ENCODE data around the gene AP4M1. TPM values are rescaled to one million over a fixed set of nuclear protein-coding genes. Genes with fewer than 3 reads are reported as not detected.
A peak's percentile ranks its signal among the peaks of the same experiment; 100 is the strongest.

AP4M1 gene
- total and polyA plus RNA-seq, 4 experiments from 2014 or later: 3.2 to 14.9 (median 8.2) TPM

- no peak for DNase-seq
- Mint-ChIP-seq H3K27ac (peak overlapping the region in 3 of 7 donors; percentile 44 to 89 (median 73)), H3K36me3 (peaks cover 3 to 48% of the 10 kb centered on the region in 2 donors), H3K4me3 (no peak overlapping the region), H3K4me1 (peaks cover 19 to 62% (median 40%) of the 10 kb centered on the region in 4 donors), H3K9me3 (peaks cover 0 to 6% (median 0%) of the 10 kb centered on the region in 8 donors), H3K27me3 (no peaks in the 10 kb centered on the region)
- H3K9me3 ChIP-seq (ENCODE audit: control insufficient read depth in 1 of 2, low read length in 2 of 2): no peaks in the 10 kb centered on the region
- H3K27me3 ChIP-seq (ENCODE audit: insufficient read depth, low read length): no peaks in the 10 kb centered on the region
- peaks cover 43% of the 10 kb centered on the region for H3K4me1 ChIP-seq (ENCODE audit: insufficient read depth, low read length)
- intact Hi-C loops (cut with micrococcal nuclease): no loop called here
- peaks cover 9% of the 10 kb centered on the region for H3K36me3 ChIP-seq (ENCODE audit: insufficient read depth, low read length)
- H3K4me3 ChIP-seq (ENCODE audit: low read length in 2 of 2): no peak overlapping the region
- no peak overlapping the region for H3K27ac ChIP-seq (ENCODE audit: low read depth, low read length)
- CTCF ChIA-PET (ENCODE audit: partially characterized antibody): interaction anchor here (3.5 kb wide), 1 partner anchor 8 kb away, joined by 21 read pairs; no protein-coding TSS in a partner anchor
- POLR2A ChIA-PET (ENCODE audit: partially characterized antibody): interaction anchor here (1.0 to 7.9 kb wide), 3 partner anchors 19 to 307 kb away, joined by 3 to 175 read pairs (median 3); partner anchors contain the start of genes AP4M1, MCM7, TRIM4 and ZCWPW1
These were observed 20.6 kb downstream of the AP4M1 start for GRCh38 chr7:100122067-100122466.

DNA sequence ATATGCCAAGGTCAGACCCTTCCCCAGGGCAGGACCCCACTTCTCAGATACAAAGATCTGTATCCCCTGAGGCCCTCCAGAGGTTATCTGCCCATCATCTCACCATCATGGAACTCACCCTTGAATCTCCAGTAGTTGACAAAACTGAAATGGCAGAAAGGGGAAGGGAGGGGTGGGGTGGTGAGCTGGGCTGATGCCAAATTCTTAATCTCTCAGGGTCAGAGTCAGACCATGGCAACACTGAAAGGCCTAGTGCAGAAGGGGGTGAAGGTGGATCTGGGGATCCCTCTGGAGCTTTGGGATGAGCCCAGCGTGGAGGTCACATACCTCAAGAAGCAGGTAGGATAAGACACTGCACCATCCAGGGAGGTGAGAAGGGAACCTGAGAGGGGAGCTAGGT lies 21.1 kb downstream of the AP4M1 start:
- H3K36me3 Mint-ChIP-seq: peaks cover 3 to 48% of the 10 kb centered on the region in 2 donors
- Histone ChIP-seq H3K27me3 (ENCODE audit: insufficient read depth, low read length) (no peaks in the 10 kb centered on the region), H3K4me3 (ENCODE audit: low read length in 2 of 2) (no peak overlapping the region), H3K9me3 (ENCODE audit: control insufficient read depth in 1 of 2, low read length in 2 of 2) (no peaks in the 10 kb centered on the region), H3K4me1 (ENCODE audit: insufficient read depth, low read length) (peaks cover 43% of the 10 kb centered on the region), H3K27ac (ENCODE audit: low read depth, low read length) (no peak overlapping the region), H3K36me3 (ENCODE audit: insufficient read depth, low read length) (peaks cover 9% of the 10 kb centered on the region)
- H3K9me3 Mint-ChIP-seq: peaks cover 0 to 6% (median 0%) of the 10 kb centered on the region in 8 donors
- peak overlapping the region in 1 of 8 donors; percentile 21 for H3K4me3 Mint-ChIP-seq
- POLR2A ChIA-PET (ENCODE audit: partially characterized antibody): interaction anchor here (1.0 to 7.9 kb wide), 3 partner anchors 20 to 306 kb away, joined by 3 to 175 read pairs (median 3); partner anchors contain the start of genes AP4M1, MCM7, TRIM4 and ZCWPW1
- no peaks in the 10 kb centered on the region for H3K27me3 Mint-ChIP-seq
- H3K4me1 Mint-ChIP-seq: peaks cover 19 to 62% (median 42%) of the 10 kb centered on the region in 4 donors
- H3K27ac Mint-ChIP-seq: peak overlapping the region in 6 of 7 donors; percentile 36 to 81 (median 54)
- CTCF ChIA-PET (ENCODE audit: partially characterized antibody): interaction anchor here (3.5 kb wide), 1 partner anchor 8 kb away, joined by 21 read pairs; no protein-coding TSS in a partner anchor
- intact Hi-C loops (cut with micrococcal nuclease): no loop called here
- DNase-seq: no peak

GRCh38 chr7:100124301-100125230 lies 23.1 kb downstream of the AP4M1 start:
- ChIA-PET POLR2A (ENCODE audit: partially characterized antibody) (interaction anchor here (1.1 to 7.9 kb wide), 5 partner anchors 22 to 304 kb away, joined by 3 to 175 read pairs (median 6); partner anchors contain the start of genes AP4M1, MCM7, PVRIG and ZCWPW1), CTCF (ENCODE audit: partially characterized antibody) (interaction anchor here (0.9 to 1.2 kb wide), 4 partner anchors 9 to 283 kb away, joined by 3 to 4 read pairs (median 3); partner anchors contain the start of genes AP4M1 and MCM7)
- intact Hi-C loops (cut with micrococcal nuclease): no loop called here
- Mint-ChIP-seq H3K27me3 (no peaks in the 10 kb centered on the region), H3K27ac (peak overlapping the region; percentile 38 to 98 (median 75)), H3K4me3 (peak overlapping the region in 7 of 8 donors; percentile 11 to 96 (median 28)), H3K36me3 (peaks cover 0 to 37% of the 10 kb centered on the region in 2 donors), H3K9me3 (peaks cover 0 to 3% (median 0%) of the 10 kb centered on the region in 8 donors), H3K4me1 (peaks cover 26 to 53% (median 36%) of the 10 kb centered on the region in 4 donors)
- Histone ChIP-seq H3K36me3 (ENCODE audit: insufficient read depth, low read length) (peaks cover 9% of the 10 kb centered on the region), H3K4me3 (ENCODE audit: low read length in 2 of 2) (no peak overlapping the region), H3K27me3 (ENCODE audit: insufficient read depth, low read length) (no peaks in the 10 kb centered on the region), H3K9me3 (ENCODE audit: control insufficient read depth in 1 of 2, low read length in 2 of 2) (no peaks in the 10 kb centered on the region), H3K4me1 (ENCODE audit: insufficient read depth, low read length) (peaks cover 45% of the 10 kb centered on the region), H3K27ac (ENCODE audit: low read depth, low read length) (no peak overlapping the region)
- no peak for DNase-seq

DNA sequence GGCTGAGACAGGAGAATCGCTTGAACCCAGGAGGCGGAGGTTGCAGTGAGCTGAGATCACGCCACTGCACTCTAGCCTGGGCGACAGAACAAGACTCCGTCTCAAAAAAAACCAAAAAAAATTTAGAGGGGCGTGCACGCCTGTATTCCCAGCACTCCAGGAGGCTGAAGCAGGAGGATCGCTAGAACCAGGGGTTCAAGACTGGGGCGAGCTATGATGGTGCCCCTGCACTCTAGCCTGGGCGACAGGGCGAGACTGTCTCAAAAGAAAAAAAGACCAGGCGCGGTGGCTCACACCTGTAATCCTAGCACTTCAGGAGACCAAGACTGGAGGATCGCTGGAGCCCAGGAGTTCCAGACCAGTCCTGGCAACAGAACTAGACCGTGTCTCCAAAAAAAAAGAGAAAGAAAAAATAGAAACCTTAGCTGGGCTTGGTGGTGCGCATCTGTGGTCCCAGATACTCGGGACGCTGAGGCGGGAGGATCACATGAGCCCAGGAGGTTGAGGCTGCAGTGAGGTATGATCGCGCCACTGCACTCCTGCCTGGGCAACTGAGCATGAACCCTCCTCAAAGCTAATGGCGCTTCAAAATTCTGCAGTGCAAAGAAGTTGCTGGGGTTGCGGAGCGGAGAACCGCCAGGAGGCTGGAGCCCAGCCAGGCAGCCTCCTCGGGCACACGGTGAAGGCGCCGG lies 24.9 kb downstream of the AP4M1 start:
- CTCF ChIA-PET (ENCODE audit: partially characterized antibody): interaction anchor here (1.0 to 1.8 kb wide), 6 partner anchors 22 to 213 kb away, joined by 3 to 5 read pairs (median 4); partner anchors contain the start of genes AP4M1 and MCM7
- Mint-ChIP-seq H3K4me3 (peak overlapping the region; percentile 96 to 100 (median 99)), H3K4me1 (peaks cover 20 to 45% (median 27%) of the 10 kb centered on the region in 4 donors), H3K27ac (peak overlapping the region; percentile 98 to 100 (median 100)), H3K9me3 (peaks cover 0 to 3% (median 0%) of the 10 kb centered on the region in 8 donors), H3K36me3 (peaks cover 0 to 26% of the 10 kb centered on the region in 2 donors), H3K27me3 (no peaks in the 10 kb centered on the region)
- H3K27me3 ChIP-seq (ENCODE audit: insufficient read depth, low read length): no peaks in the 10 kb centered on the region
- peaks cover 9% of the 10 kb centered on the region for H3K36me3 ChIP-seq (ENCODE audit: insufficient read depth, low read length)
- no peaks in the 10 kb centered on the region for H3K9me3 ChIP-seq (ENCODE audit: control insufficient read depth in 1 of 2, low read length in 2 of 2)
- H3K4me3 ChIP-seq (ENCODE audit: low read length in 2 of 2): peak overlapping the region; percentile 94 to 98
- POLR2A ChIA-PET (ENCODE audit: partially characterized antibody): interaction anchor here (0.7 to 7.9 kb wide), 22 partner anchors 11 to 580 kb away, joined by 3 to 175 read pairs (median 4); partner anchors contain the start of genes AP4M1, COPS6, LAMTOR4 and MCM7
- H3K27ac ChIP-seq (ENCODE audit: low read depth, low read length): peak overlapping the region; percentile 87
- peaks cover 44% of the 10 kb centered on the region for H3K4me1 ChIP-seq (ENCODE audit: insufficient read depth, low read length)
- no peak for DNase-seq
- intact Hi-C loops (cut with micrococcal nuclease): loop anchor here (1.0 to 2.0 kb wide), 2 partner anchors 26 to 78 kb away; partner anchors contain the start of gene ZSCAN21

GRCh38 chr7:100126931-100127865 lies 25.8 kb downstream of the AP4M1 start, which contains the start of gene MBLAC1:
TSS of gene MBLAC1 (plus strand) at chr7:100126967. CDS start at chr7:100127396, 429 bp downstream.
- Histone ChIP-seq H3K27me3 (ENCODE audit: insufficient read depth, low read length) (no peaks in the 10 kb centered on the region), H3K4me3 (ENCODE audit: low read length in 2 of 2) (peak within 1 kb of the TSS; percentile 94 to 98), H3K9me3 (ENCODE audit: control insufficient read depth in 1 of 2, low read length in 2 of 2) (no peaks in the 10 kb centered on the region), H3K27ac (ENCODE audit: low read depth, low read length) (peak within 1 kb of the TSS; percentile 87), H3K36me3 (ENCODE audit: insufficient read depth, low read length) (peaks cover 9% of the 10 kb centered on the region), H3K4me1 (ENCODE audit: insufficient read depth, low read length) (peaks cover 43% of the 10 kb centered on the region)
- DNase-seq: peak; percentile 92 to 94 (median 93)
- intact Hi-C loops (cut with micrococcal nuclease): loop anchor here (1.0 to 2.0 kb wide), 4 partner anchors 8 to 78 kb away; partner anchors contain the start of genes CNPY4, TAF6, ZNF3 and ZSCAN21
- Mint-ChIP-seq H3K4me1 (peaks cover 20 to 46% (median 26%) of the 10 kb centered on the region in 4 donors), H3K27me3 (no peaks in the 10 kb centered on the region), H3K27ac (peak within 1 kb of the TSS; percentile 98 to 100 (median 100)), H3K36me3 (peaks cover 0 to 24% of the 10 kb centered on the region in 2 donors), H3K9me3 (peaks cover 0 to 3% (median 0%) of the 10 kb centered on the region in 8 donors), H3K4me3 (peak within 1 kb of the TSS; percentile 96 to 100 (median 99))
- ChIA-PET CTCF (ENCODE audit: partially characterized antibody) (interaction anchor here (1.0 to 5.8 kb wide), 7 partner anchors 23 to 136 kb away, joined by 3 to 56 read pairs (median 3); partner anchors contain the start of genes AP4M1 and MCM7), POLR2A (ENCODE audit: partially characterized antibody) (interaction anchor here (0.7 to 7.9 kb wide), 25 partner anchors 7 to 579 kb away, joined by 3 to 175 read pairs (median 4); partner anchors contain the start of genes AP4M1, CNPY4, COPS6 and LAMTOR4)

Measured in CD4-positive, alpha-beta memory T cell (primary cell).